Activated CD8-positive, alpha-beta memory T cell treated with anti-CD3 and anti-CD28 coated beads for 36 hours (primary cell): ENCODE measurements around the gene RGCC. TPM values are rescaled to one million over a fixed set of nuclear protein-coding genes. Genes with fewer than 3 reads are reported as not detected.
"Not testable (repeated sequence)": the region's sequence is repeated elsewhere in the genome, so short reads cannot be mapped to it uniquely, and the experiment has no call there.

Source experiments
- CTCF ChIA-PET: fragments of 350-600 bp; sonication (Branson Sonifier 250); formaldehyde crosslinking; loops from one replicate; lab custom pipeline; 2021; ENCODE audit warnings: antibody characterized with exemption; lab: Charles Lee
- POLR2A ChIA-PET: fragments of 350-600 bp; sonication (Branson Sonifier 250); formaldehyde crosslinking; loops from one replicate; lab custom pipeline; 2021; ENCODE audit warnings: antibody characterized with exemption; lab: Charles Lee
- total RNA-seq, 2 experiments: library from RNA; stranded (reverse); gene quantifications; one replicate each; pipeline ENCODE4 v1.2.3, GENCODE V29; 2021

RGCC gene
- 100 to 1,000 TPM; 128 to 129 TPM for total RNA-seq

GRCh38 chr13:41456768-41457588 lies at the start of gene RGCC:
Gene RGCC (plus strand): TSS chr13:41457550. CDS start chr13:41457708, 158 bp downstream.
- POLR2A ChIA-PET = interaction anchor here (0.6 to 0.9 kb wide), 4 partner anchors 11 to 460 kb away, joined by 3 to 6 read pairs (median 4); no protein-coding TSS in a partner anchor
- CTCF ChIA-PET = interaction anchor here (1.1 to 1.5 kb wide), 2 partner anchors 38 to 194 kb away, joined by 3 read pairs; no protein-coding TSS in a partner anchor

GRCh38 chr13:41408121-41408520 lies 49.2 kb upstream of the RGCC start:
- ChIA-PET CTCF (no interaction called here), POLR2A (no interaction called here)

- CTCF ChIA-PET = no interaction called here
- POLR2A ChIA-PET = no interaction called here
Observed at GRCh38 chr13:41408746-41409145, 48.6 kb upstream of the RGCC start.

- POLR2A ChIA-PET = no interaction called here
- CTCF ChIA-PET = no interaction called here
Observed at GRCh38 chr13:41409611-41410010, 47.7 kb upstream of the RGCC start.

GRCh38 chr13:41411060-41411459 lies 46.3 kb upstream of the RGCC start:
- ChIA-PET POLR2A (no interaction called here), CTCF (no interaction called here)

- POLR2A ChIA-PET = no interaction called here
Observed at GRCh38 chr13:41411522-41411921, 45.8 kb upstream of the RGCC start.

GRCh38 chr13:41413872-41414271 lies 43.5 kb upstream of the RGCC start:
- CTCF ChIA-PET = no interaction called here
- POLR2A ChIA-PET = no interaction called here

More at GRCh38 chr13:41411522-41411921, 45.8 kb upstream of the RGCC start:
- CTCF ChIA-PET = no interaction called here

- ChIA-PET CTCF (no interaction called here), POLR2A (no interaction called here)
Observed at GRCh38 chr13:41416276-41416675, 41.1 kb upstream of the RGCC start.

GRCh38 chr13:41418027-41418426 lies 39.3 kb upstream of the RGCC start:
- ChIA-PET CTCF (no interaction called here), POLR2A (no interaction called here)

- POLR2A ChIA-PET = no interaction called here
Observed at GRCh38 chr13:41418731-41419130, 38.6 kb upstream of the RGCC start.

GRCh38 chr13:41419206-41419605 lies 38.1 kb upstream of the RGCC start:
- ChIA-PET POLR2A (no interaction called here), CTCF (no interaction called here)

More at GRCh38 chr13:41418731-41419130, 38.6 kb upstream of the RGCC start:
- CTCF ChIA-PET = no interaction called here

GRCh38 chr13:41420146-41420545 lies 37.2 kb upstream of the RGCC start:
- ChIA-PET POLR2A (no interaction called here), CTCF (interaction anchor here (1.0 kb wide), 1 partner anchor 945 kb away, joined by 3 read pairs; no protein-coding TSS in a partner anchor)

- POLR2A ChIA-PET, CTCF ChIA-PET: not testable (repeated sequence)
Observed at GRCh38 chr13:41421330-41421729, 36.0 kb upstream of the RGCC start.

GRCh38 chr13:41421983-41422382 lies 35.4 kb upstream of the RGCC start:
- CTCF ChIA-PET, POLR2A ChIA-PET: not testable (repeated sequence)

- CTCF ChIA-PET = interaction anchor here (1.2 kb wide), 1 partner anchor 43 kb away, joined by 3 read pairs; no protein-coding TSS in a partner anchor
- POLR2A ChIA-PET = not testable (repeated sequence)
Observed at GRCh38 chr13:41423259-41423658, 34.1 kb upstream of the RGCC start.

GRCh38 chr13:41424675-41425074 lies 32.7 kb upstream of the RGCC start:
- POLR2A ChIA-PET, CTCF ChIA-PET: not testable (repeated sequence)

GRCh38 chr13:41426047-41426446 lies 31.3 kb upstream of the RGCC start:
- POLR2A ChIA-PET = no interaction called here
- CTCF ChIA-PET = no interaction called here

- ChIA-PET POLR2A (no interaction called here), CTCF (no interaction called here)
Observed at GRCh38 chr13:41427666-41428065, 29.7 kb upstream of the RGCC start.

- POLR2A ChIA-PET = no interaction called here
Observed at GRCh38 chr13:41428155-41428554, 29.2 kb upstream of the RGCC start.

GRCh38 chr13:41434030-41434429 lies 23.3 kb upstream of the RGCC start:
- POLR2A ChIA-PET, CTCF ChIA-PET: not testable (repeated sequence)

More at GRCh38 chr13:41428155-41428554, 29.2 kb upstream of the RGCC start:
- CTCF ChIA-PET = interaction anchor here (0.6 to 0.7 kb wide), 2 partner anchors 11 to 31 kb away, joined by 3 read pairs; no protein-coding TSS in a partner anchor
